Non-pigmented ciliary epithelial cell (primary cell): Measurements from ENCODE around the gene SERPINA5.

ENCODE experiments used
- DNase-seq: peaks from one replicate; pipeline ENCODE4 v3.0.0-alpha.2; 2010; ENCODE audit warnings: low read depth

Gene SERPINA5

GRCh38 chr14:94548999-94549985, 31.9 kb upstream of the SERPINA5 start:
- no peak for DNase-seq

GRCh38 chr14:94550041-94550440, 31.2 kb upstream of the SERPINA5 start:
- DNase-seq: no peak

GRCh38 chr14:94555991-94556390, 25.2 kb upstream of the SERPINA5 start:
- DNase-seq: no peak

- no peak for DNase-seq
Measured at GRCh38 chr14:94557327-94557726, 23.9 kb upstream of the SERPINA5 start.

GRCh38 chr14:94558842-94559241, 22.4 kb upstream of the SERPINA5 start:
- no peak for DNase-seq

GRCh38 chr14:94559638-94560290, 21.5 kb upstream of the SERPINA5 start:
- DNase-seq: no peak

- no peak for DNase-seq
Measured at GRCh38 chr14:94560291-94560665, 20.9 kb upstream of the SERPINA5 start.

GRCh38 chr14:94560751-94561655, 20.2 kb upstream of the SERPINA5 start, which contains the start of gene SERPINA4:
SERPINA4 (plus strand) TSS chr14:94561442; CDS start chr14:94563483, 2,041 bp downstream.
- no peak for DNase-seq

GRCh38 chr14:94561656-94562010, 19.6 kb upstream of the SERPINA5 start:
- no peak for DNase-seq

- no peak for DNase-seq
Measured at GRCh38 chr14:94562022-94562421, 19.2 kb upstream of the SERPINA5 start.

- no peak for DNase-seq
Measured at GRCh38 chr14:94562941-94563883, 18.0 kb upstream of the SERPINA5 start.

- no peak for DNase-seq
Measured at GRCh38 chr14:94564381-94564780, 16.8 kb upstream of the SERPINA5 start.

GRCh38 chr14:94568186-94568585, 13.0 kb upstream of the SERPINA5 start:
- DNase-seq: no peak

GRCh38 chr14:94569381-94570001, 11.7 kb upstream of the SERPINA5 start:
- DNase-seq: no peak

GRCh38 chr14:94570002-94570400, 11.2 kb upstream of the SERPINA5 start:
- no peak for DNase-seq

GRCh38 chr14:94570440-94570839, 10.8 kb upstream of the SERPINA5 start:
- no peak for DNase-seq

GRCh38 chr14:94571395-94571794, 9.8 kb upstream of the SERPINA5 start:
- no peak for DNase-seq

GRCh38 chr14:94571950-94572349, 9.3 kb upstream of the SERPINA5 start:
- DNase-seq: no peak

- DNase-seq: no peak
Measured at GRCh38 chr14:94572637-94573303, 8.5 kb upstream of the SERPINA5 start.
